HTR-8/SVneo (cell line): ENCODE results near the gene SEMA6B.

Source experiments
- DNase-seq: peaks from one replicate; pipeline ENCODE4 v3.0.0; 2011; ENCODE audit warnings: low spot score, mixed read lengths; ENCODE audit not compliant: insufficient read length
- FAIRE-seq: peaks from 2 replicates; lab custom pipeline; 2011; peaks lifted over from hg19 to GRCh38; lab: Jason Lieb, UNC

SEMA6B gene

DNA sequence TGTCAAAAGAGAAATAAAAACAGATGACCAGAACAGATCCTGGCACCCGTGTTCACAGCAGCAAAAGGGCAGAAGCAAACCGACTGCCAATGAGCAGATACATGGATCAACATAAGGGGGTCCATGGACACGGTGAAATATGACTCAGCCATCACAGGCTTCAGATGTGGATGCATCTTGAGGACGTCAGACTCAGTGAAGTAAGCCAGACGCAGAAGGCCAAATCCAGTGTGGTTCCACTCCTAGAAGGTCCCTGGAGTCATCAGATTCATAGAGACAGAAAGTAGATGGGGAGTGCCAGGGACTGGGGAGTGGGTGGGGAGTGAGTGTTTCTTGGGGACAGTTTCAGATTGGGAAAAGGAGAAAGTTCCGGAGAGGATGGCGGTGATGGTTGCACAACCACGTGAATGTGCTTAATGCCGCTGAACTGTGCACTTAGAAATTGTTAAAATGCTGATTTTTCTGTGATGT lies 28.8 kb upstream of the SEMA6B start:
- FAIRE-seq = no peak

GRCh38 chr19:4587527-4587926 lies 28.0 kb upstream of the SEMA6B start:
- DNase-seq (no peak), FAIRE-seq (no peak)

More for the DNA sequence above, 28.8 kb upstream of the SEMA6B start:
- DNase-seq = no peak

GRCh38 chr19:4586691-4587090 lies 27.2 kb upstream of the SEMA6B start:
- DNase-seq (no peak), FAIRE-seq (no peak)

GRCh38 chr19:4586245-4586644 lies 26.8 kb upstream of the SEMA6B start:
- DNase-seq (no peak), FAIRE-seq (no peak)

DNA sequence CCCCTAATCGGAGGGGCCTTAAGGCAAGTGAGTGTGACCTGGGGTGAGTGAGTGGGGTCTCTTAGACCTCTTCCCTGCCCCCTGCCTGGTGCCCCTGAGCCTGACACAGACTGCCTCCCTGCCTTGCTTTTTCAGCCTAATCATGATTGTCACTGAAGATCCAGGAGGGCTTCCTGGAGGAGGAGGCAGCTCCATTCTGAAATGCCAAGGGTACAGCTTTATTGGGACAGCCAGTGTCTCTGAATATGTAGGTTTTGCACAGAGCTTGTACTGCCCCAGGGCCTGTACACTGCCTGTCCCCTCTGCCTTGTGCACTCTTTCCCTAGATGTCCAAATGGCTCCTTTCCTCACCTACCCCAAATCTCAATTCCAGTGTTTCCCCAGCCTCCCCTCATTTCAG lies 26.1 kb upstream of the SEMA6B start:
- FAIRE-seq (no peak), DNase-seq (no peak)

DNA sequence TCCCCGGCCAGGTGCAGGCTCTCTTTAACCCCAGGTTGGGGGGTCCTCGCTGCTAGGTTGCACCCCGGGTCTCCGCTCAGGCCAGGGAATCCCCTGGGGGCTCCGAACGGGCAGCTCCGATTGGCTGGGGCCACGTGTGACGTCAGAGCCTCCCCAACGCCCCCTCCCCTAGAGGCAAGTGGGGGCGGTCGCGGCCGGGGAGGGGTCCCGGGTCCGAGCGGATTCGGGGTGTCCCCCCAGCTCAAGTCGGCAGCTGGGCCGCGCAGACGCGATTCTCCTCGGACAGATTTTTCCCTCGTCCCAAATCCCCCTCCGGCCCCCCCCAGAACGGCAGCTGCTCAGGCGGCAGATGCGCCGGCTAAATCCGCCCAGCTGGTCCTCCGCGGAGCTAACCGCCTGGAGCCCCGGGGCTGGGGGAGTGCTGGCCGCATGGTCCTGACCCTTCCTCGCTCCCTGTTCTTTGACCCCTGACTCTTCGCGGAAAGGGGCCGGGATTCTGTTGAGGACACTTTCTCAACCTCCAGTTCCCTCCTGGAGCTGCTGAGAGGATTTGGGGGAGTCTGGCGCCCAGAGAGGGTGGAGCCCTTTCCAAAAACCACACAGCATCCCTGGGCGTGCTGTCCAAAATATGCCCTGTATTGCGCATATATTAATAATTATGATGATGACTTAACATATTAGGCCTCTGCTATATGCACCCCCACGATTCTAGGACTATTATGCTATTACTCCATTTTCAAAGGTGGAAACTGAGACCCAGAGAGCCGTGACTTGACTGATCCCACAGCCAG lies 25.4 kb upstream of the SEMA6B start:
- peak; percentile 36 for DNase-seq
- no peak for FAIRE-seq

GRCh38 chr19:4583961-4584669 lies 24.6 kb upstream of the SEMA6B start:
- FAIRE-seq (no peak), DNase-seq (no peak)

DNA sequence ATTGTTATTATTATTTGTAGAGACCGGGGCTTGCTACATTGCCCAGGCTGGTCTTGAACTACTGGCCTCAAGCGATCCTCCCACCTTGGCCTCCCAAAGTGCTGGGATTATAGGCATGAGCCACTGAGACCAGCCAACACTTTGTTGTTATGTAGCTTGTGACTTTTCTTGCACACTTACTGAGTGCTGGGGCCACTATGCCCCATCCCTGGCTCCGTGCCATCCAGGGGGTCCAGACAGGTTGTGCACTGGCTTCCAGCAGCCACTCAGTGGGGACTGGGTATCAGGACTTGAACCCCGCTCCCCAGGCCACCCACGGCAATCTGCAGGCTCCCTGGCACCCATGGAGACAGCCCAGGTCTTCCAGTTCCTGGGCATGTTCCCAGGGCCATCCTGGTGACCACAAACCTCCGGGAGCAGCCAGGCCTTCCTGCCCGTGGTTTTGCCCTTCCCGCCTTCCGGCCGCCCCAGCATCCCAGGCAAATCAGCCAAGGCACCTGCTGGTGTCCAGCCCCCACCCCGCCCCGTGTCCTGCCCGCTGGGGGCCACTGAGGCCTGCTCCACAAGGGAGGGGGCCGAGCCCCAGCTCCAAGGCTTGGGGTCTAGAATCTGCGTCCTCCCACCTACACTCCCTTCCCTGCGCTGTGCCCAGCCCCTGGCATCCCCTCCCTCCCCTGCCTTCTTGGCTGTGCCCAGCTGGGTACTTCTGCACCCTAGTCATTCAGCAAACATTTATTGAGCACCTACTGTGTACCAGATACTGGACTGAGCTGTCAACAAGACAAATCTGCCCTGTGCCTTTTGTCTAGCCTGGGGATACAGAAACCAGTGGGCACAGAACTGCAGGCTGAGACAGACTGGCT lies 23.7 kb upstream of the SEMA6B start:
- DNase-seq = no peak
- no peak for FAIRE-seq

- DNase-seq (peak; percentile 65), FAIRE-seq (no peak)
Measured at GRCh38 chr19:4581666-4582553, 22.4 kb upstream of the SEMA6B start.

DNA sequence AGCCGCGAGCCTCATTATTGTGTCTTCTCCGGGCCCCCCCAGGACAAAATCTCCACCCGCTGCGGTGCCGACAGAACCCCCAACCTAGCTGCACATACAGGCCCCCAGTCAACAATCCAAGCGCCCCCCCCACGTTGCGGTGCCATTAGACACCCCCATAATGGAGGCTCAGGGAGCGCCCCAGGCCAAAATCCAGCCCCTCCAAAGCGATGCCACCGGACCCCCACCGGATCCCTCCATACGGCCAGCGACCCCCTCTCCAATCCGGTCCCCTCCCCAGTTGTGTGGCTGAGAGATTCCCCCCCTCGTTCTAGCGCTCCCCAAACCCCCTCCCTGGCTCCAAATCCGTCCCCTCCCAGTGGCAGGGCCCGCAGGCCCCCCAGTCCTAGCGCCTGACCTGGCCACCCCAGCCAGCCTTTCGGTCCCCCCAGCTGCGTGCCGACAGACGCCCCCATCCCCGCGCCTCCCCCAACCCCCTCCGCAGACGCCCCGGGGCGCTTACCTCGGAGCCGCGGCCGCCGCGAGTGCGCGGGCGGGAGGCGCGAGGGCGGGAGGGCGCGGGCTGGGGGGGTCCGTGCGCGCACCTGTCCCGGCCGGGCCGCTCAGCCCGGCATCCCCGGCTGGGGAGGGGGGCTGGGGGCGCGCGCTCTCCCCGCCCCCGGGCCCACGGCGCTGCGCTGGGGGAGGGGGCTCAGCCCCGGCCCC lies 21.6 kb upstream of the SEMA6B start:
- DNase-seq = no peak

GRCh38 chr19:4580021-4580901 lies 20.8 kb upstream of the SEMA6B start:
- FAIRE-seq (no peak), DNase-seq (no peak)

More for the DNA sequence above, 21.6 kb upstream of the SEMA6B start:
- no peak for FAIRE-seq

DNA sequence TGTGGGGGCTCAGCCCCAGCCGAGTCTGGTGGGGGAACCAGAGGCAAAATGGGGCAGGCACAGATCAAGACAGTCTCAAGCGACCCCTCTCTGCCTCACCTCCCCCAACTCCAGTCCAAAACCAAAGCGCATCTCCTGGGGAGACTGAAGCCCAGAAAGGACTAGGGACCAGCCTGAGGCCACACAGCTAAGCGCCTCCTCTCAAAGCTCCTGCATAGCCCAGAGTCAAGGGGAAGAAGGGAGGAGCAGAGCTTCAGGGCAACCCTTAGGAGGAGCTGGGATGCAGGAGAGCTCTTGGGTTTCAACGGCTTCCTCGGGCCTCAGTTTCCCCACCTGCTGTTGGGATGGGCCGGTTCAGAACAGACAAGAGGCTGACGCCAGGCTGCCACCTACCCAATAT lies 19.9 kb upstream of the SEMA6B start:
- DNase-seq (no peak), FAIRE-seq (no peak)

- no peak for DNase-seq
- FAIRE-seq = no peak
Measured at GRCh38 chr19:4578552-4579248, 19.2 kb upstream of the SEMA6B start.

- FAIRE-seq = no peak
- DNase-seq = no peak
Measured at GRCh38 chr19:4577020-4577782, 17.7 kb upstream of the SEMA6B start.

DNA sequence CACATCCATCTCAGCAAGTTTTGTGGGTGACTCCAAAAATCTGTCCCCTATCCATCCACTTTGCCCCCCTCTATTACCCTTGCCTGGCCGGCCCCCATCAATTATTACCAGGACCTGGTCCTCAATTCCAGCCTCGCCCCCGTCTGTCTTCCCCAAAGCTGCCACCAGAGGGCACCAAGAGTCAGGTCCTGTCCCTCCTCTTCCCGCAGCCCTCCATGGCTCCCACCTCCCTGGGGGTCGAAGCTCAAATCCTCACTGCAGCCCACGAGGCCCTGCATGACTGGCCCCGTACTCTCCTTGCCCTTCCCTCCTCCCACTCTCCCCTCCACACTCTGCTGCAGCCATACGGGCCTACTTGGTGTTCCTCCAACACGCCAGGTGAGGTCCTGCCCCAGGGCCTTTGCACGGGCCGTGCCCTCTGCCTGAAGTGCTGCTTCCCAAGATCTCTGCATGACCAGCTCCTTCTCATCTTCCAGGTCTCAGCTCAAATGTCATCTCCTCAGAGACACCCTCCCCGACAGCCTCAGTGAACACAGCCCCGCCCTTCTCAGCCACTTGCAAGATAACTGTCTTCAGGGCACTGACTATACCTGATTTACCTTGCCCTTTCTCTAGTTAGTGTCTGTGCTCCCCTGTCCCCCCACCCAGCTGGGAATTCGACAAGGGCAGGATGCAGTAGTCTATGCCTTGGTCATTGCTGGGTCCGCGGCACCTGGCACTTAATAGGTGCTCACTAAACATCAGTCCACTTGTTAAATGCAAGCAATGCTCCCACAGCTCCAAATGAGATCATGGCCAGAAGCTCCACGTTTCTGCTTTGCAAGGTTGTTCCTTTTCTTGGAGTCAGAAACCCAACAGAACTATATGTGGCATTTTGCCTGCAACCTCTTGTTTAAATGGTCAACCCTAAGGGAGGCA lies 16.8 kb upstream of the SEMA6B start:
- no peak for FAIRE-seq
- no peak for DNase-seq
